ENCODE data around the gene PRDM13. TPM values are rescaled to one million over a fixed set of nuclear protein-coding genes. Genes with fewer than 3 reads are reported as not detected.

The PRDM13 gene
- total and polyA plus RNA-seq, 5 donors from 2014 or later: not detected

- no peaks in the 10 kb centered on the region for H3K4me1 Mint-ChIP-seq
- Histone ChIP-seq H3K4me3 (ENCODE audit: low read depth, low read length) (no peak overlapping the region), H3K36me3 (ENCODE audit: control insufficient read depth, insufficient read depth, low read length) (no peaks in the 10 kb centered on the region), H3K4me1 (ENCODE audit: control insufficient read depth, insufficient read depth, low read length, poor library complexity, severe bottlenecking) (no peaks in the 10 kb centered on the region), H3K27ac (ENCODE audit: insufficient read depth, low read length, poor library complexity, severe bottlenecking) (no peak overlapping the region), H3K9me3 (ENCODE audit: control insufficient read depth in 2 of 2, low read length in 2 of 2) (no peaks in the 10 kb centered on the region), H3K27me3 (ENCODE audit: control insufficient read depth, insufficient read depth, low read length) (peaks cover 2% of the 10 kb centered on the region)
- no peak overlapping the region for H3K4me3 Mint-ChIP-seq
- DNase-seq (no peak), ATAC-seq (ENCODE audit: low read depth in 2 of 2) (no peak)
- H3K9me3 Mint-ChIP-seq: peaks cover 0 to 2% (median 0%) of the 10 kb centered on the region in 7 donors
- no peak overlapping the region for H3K27ac Mint-ChIP-seq
- H3K27me3 Mint-ChIP-seq: peaks cover 9% of the 10 kb centered on the region
- H3K36me3 Mint-ChIP-seq: no peaks in the 10 kb centered on the region
Measured at GRCh38 chr6:99660206-99660605, 53.6 kb downstream of the PRDM13 start.

GRCh38 chr6:99661870-99662269, 55.2 kb downstream of the PRDM13 start:
- Histone ChIP-seq H3K36me3 (ENCODE audit: control insufficient read depth, insufficient read depth, low read length) (no peaks in the 10 kb centered on the region), H3K4me3 (ENCODE audit: low read depth, low read length) (no peak overlapping the region), H3K27me3 (ENCODE audit: control insufficient read depth, insufficient read depth, low read length) (peaks cover 4% of the 10 kb centered on the region), H3K9me3 (ENCODE audit: control insufficient read depth in 2 of 2, low read length in 2 of 2) (no peaks in the 10 kb centered on the region), H3K27ac (ENCODE audit: insufficient read depth, low read length, poor library complexity, severe bottlenecking) (no peak overlapping the region), H3K4me1 (ENCODE audit: control insufficient read depth, insufficient read depth, low read length, poor library complexity, severe bottlenecking) (no peaks in the 10 kb centered on the region)
- ATAC-seq (ENCODE audit: low read depth in 2 of 2) (no peak), DNase-seq (no peak)
- Mint-ChIP-seq H3K4me3 (no peak overlapping the region), H3K27ac (no peak overlapping the region), H3K27me3 (peaks cover 10% of the 10 kb centered on the region), H3K4me1 (no peaks in the 10 kb centered on the region), H3K36me3 (no peaks in the 10 kb centered on the region), H3K9me3 (peaks cover 0 to 1% (median 0%) of the 10 kb centered on the region in 7 donors)

DNA sequence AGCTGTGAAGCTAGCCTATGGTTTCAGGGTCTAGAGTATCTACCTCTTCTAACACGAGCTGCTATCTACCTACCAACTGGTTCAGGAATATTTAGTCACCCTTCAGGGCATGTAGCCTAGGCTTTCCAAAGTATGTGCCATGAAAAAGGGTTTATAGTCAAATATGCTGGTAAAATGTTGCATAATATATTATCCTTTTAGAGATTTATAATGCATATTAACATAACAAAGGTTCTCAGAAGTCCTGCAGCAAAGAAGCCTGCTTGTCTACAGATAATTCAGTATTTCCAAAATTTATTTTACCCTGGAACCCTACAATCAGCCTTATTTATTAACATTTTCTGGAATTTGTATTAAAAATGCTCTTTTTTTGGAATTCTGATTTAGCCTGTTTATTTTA, 56.0 kb downstream of the PRDM13 start:
- no peaks in the 10 kb centered on the region for H3K4me1 Mint-ChIP-seq
- H3K27ac ChIP-seq (ENCODE audit: insufficient read depth, low read length, poor library complexity, severe bottlenecking): no peak overlapping the region
- peaks cover 0 to 1% (median 0%) of the 10 kb centered on the region in 7 donors for H3K9me3 Mint-ChIP-seq
- no peaks in the 10 kb centered on the region for H3K4me1 ChIP-seq (ENCODE audit: control insufficient read depth, insufficient read depth, low read length, poor library complexity, severe bottlenecking)
- no peaks in the 10 kb centered on the region for H3K9me3 ChIP-seq (ENCODE audit: control insufficient read depth in 2 of 2, low read length in 2 of 2)
- peaks cover 14% of the 10 kb centered on the region for H3K27me3 Mint-ChIP-seq
- no peaks in the 10 kb centered on the region for H3K36me3 Mint-ChIP-seq
- H3K36me3 ChIP-seq (ENCODE audit: control insufficient read depth, insufficient read depth, low read length): no peaks in the 10 kb centered on the region
- no peak overlapping the region for H3K4me3 ChIP-seq (ENCODE audit: low read depth, low read length)
- ATAC-seq (ENCODE audit: low read depth in 2 of 2): no peak
- H3K27ac Mint-ChIP-seq: no peak overlapping the region
- H3K27me3 ChIP-seq (ENCODE audit: control insufficient read depth, insufficient read depth, low read length): peaks cover 4% of the 10 kb centered on the region
- no peak for DNase-seq
- no peak overlapping the region for H3K4me3 Mint-ChIP-seq

Other genes with a start within 250 kb of the PRDM13 start
- gene COQ3, start 212.6 kb upstream of the PRDM13 start, total RNA-seq: 1.4 TPM
- gene COQ3, start 212.6 kb upstream of the PRDM13 start, polyA plus RNA-seq: 1 to 10 TPM; 6.2 to 8.0 (median 6.9) TPM
- 301 TPM for gene PNISR, start 181.5 kb upstream of the PRDM13 start, total RNA-seq
- gene PNISR, start 181.5 kb upstream of the PRDM13 start, polyA plus RNA-seq: 10 to 100 TPM; 55.4 to 79.2 (median 69.2) TPM
- 6.0 TPM for gene USP45, start 91.4 kb upstream of the PRDM13 start, total RNA-seq
- 1 to 10 TPM; 2.6 to 4.5 (median 3.3) TPM for gene USP45, start 91.4 kb upstream of the PRDM13 start, polyA plus RNA-seq
- gene CCNC, start 38.2 kb upstream of the PRDM13 start, total RNA-seq: 32.3 TPM
- gene CCNC, start 38.2 kb upstream of the PRDM13 start, polyA plus RNA-seq: 10 to 100 TPM; 37.8 to 48.6 (median 47.3) TPM

Measured in CD4-positive, CD25-positive, alpha-beta regulatory T cell (primary cell).